ENCODE results near the gene USP4. TPM values are rescaled to one million over a fixed set of nuclear protein-coding genes. Genes with fewer than 3 reads are reported as not detected.
"Not testable (repeated sequence)": the region's sequence is repeated elsewhere in the genome, so short reads cannot be mapped to it uniquely, and the experiment has no call there.

The USP4 gene
- total and polyA plus RNA-seq, 2 of the 13 experiments (the other 11 are each of a cell fraction or from before 2014, with no cell fraction given): 9.2 to 20.8 TPM

DNA sequence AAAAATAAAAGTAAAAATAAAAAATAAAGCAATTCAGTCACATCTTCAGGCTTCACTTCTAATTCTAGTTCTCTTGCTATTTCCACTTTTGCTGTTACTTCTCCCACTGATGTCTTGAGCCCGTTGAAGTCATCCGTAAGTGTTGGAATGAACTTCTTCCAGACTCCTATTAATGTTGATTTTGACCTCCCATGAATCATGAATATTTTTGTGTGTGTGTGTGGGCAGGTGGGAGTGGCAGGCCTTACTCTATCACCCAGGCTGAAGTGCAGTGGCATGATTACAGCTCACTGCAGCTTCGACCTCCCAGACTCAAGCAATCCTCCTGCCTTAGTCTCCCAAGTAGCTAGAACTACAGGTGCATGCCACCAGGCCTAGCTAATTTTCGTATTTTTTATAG is 10.7 kb downstream of the USP4 start (continued):
- TF ChIP-seq ZNF24 (IDR thresholded peaks at IDR 0.05) (no peak), NKX3-1 (CRISPR knock-in tag; IDR thresholded peaks at IDR 0.05) (no peak), ZNF720 (CRISPR knock-in tag; IDR thresholded peaks at IDR 0.05) (no peak)

DNA sequence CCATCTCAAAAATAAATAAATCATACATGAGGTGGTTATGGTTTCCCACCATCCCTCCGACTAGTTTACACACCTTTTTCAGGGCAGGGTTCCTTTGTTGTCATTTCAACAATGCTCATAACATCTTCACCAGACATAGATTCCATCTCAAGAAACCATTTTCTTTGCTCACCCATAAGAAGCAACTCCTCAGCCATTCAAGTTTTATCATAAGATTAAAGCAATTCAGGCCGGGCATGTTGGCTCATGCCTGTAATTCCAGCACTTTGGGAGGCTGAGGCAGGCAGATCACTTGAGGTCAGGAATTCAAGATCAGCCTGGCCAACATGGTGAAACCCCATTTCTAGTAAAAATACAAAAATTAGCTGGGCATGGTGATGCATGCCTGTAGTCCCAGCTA is 11.5 kb downstream of the USP4 start:
- H3K4me1 ChIP-seq (ENCODE audit: insufficient read depth, low read length); DNase-seq (ENCODE audit: low spot score); H3K9ac ChIP-seq (ENCODE audit: insufficient read depth, low read depth, low read length); H3K4me2 ChIP-seq (ENCODE audit: low read depth, low read length); BruUV-seq (replicated peaks); H4K20me1 ChIP-seq (ENCODE audit: insufficient read depth, low read length); FAIRE-seq; H3K9me3 ChIP-seq (ENCODE audit: low read length); H3K4me3 ChIP-seq (replicated peaks in 1 of 3; ENCODE audit: insufficient read depth in 1 of 3, low read depth in 2 of 3, low read length in 3 of 3); intact Hi-C loops (cut with micrococcal nuclease; ENCODE audit: unreplicated experiment); H3K27me3 ChIP-seq (ENCODE audit: control insufficient read depth in 1 of 2, insufficient read depth in 2 of 2, low read length in 2 of 2); H3K79me2 ChIP-seq (ENCODE audit: insufficient read depth, low read length); H3K27ac ChIP-seq (ENCODE audit: extremely low read length, insufficient read depth, low read length); ATAC-seq; H2AFZ ChIP-seq (ENCODE audit: low read length): not testable (repeated sequence)
- peaks cover 22 to 61% of the 10 kb centered on the region in 2 experiments for H3K36me3 ChIP-seq (replicated peaks in 1 of 2; ENCODE audit: control insufficient read depth in 1 of 2, insufficient read depth in 2 of 2, low read length in 2 of 2)
- POLR2A ChIA-PET: interaction anchor here (1.2 kb wide), 1 partner anchor 12 kb away, joined by 4 read pairs; the partner anchor contains the start of gene USP4
- in situ Hi-C loops (cut with HindIII; ENCODE audit: extremely low pct_ligation_motif_present, low pct_unique_long_range_greater_than_20kb): loop anchor here (25.0 kb wide), 1 partner anchor 109 kb away; the partner anchor contains the start of gene NICN1
- 100% methylated on average over 2 of the region's 2 CpGs for whole genome bisulfite sequencing (ENCODE audit: low lambda C conversion rate)
- CTCF ChIA-PET (ENCODE audit: low intra/inter-chr PET ratio, low total read pairs): interaction anchor here (1.6 kb wide), 1 partner anchor 121 kb away, joined by 7 read pairs; no protein-coding TSS in a partner anchor

DNA sequence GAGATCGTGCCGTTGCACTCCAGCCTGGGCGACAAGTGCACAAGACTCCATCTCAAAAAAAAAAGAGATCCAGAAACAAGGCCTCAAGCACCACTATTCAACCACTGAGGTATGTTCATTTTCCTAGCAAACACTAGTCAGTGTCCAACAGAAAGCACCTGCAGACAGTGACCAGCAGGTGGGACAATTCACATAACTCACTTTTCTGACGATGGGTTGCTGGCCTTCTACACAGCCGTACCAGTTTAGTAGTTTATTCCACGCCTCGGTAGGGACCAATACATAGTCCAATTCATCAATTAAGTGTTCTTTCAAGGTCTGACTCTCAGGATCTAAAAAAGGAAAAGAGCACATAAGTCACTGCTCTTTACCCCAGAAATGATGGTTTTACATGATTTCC is 12.4 kb downstream of the USP4 start:
- Histone ChIP-seq H3K27ac (ENCODE audit: extremely low read length, insufficient read depth, low read length) (no peak overlapping the region), H3K4me3 (replicated peaks in 1 of 3; ENCODE audit: insufficient read depth in 1 of 3, low read depth in 2 of 3, low read length in 3 of 3) (no peak overlapping the region), H3K4me1 (ENCODE audit: insufficient read depth, low read length) (no peaks in the 10 kb centered on the region), H3K36me3 (replicated peaks in 1 of 2; ENCODE audit: control insufficient read depth in 1 of 2, insufficient read depth in 2 of 2, low read length in 2 of 2) (peaks cover 28 to 58% of the 10 kb centered on the region in 2 experiments), H3K4me2 (ENCODE audit: low read depth, low read length) (no peak overlapping the region), H3K79me2 (ENCODE audit: insufficient read depth, low read length) (no peaks in the 10 kb centered on the region), H3K27me3 (ENCODE audit: control insufficient read depth in 1 of 2, insufficient read depth in 2 of 2, low read length in 2 of 2) (no peaks in the 10 kb centered on the region), H3K9me3 (ENCODE audit: low read length) (no peaks in the 10 kb centered on the region), H3K9ac (ENCODE audit: insufficient read depth, low read depth, low read length) (no peak overlapping the region), H4K20me1 (ENCODE audit: insufficient read depth, low read length) (no peaks in the 10 kb centered on the region), H2AFZ (ENCODE audit: low read length) (no peak overlapping the region)
- ChIA-PET POLR2A (interaction anchor here (0.8 kb wide), 1 partner anchor 13 kb away, joined by 3 read pairs; no protein-coding TSS in a partner anchor), CTCF (ENCODE audit: low intra/inter-chr PET ratio, low total read pairs) (interaction anchor here (1.6 kb wide), 1 partner anchor 121 kb away, joined by 7 read pairs; no protein-coding TSS in a partner anchor)
- ATAC-seq (peak; percentile 81), FAIRE-seq (peak; percentile 76), DNase-seq (ENCODE audit: low spot score) (peak; percentile 35)
- in situ Hi-C loops (cut with HindIII; ENCODE audit: extremely low pct_ligation_motif_present, low pct_unique_long_range_greater_than_20kb): loop anchor here (25.0 kb wide), 1 partner anchor 110 kb away; the partner anchor contains the start of gene NICN1
- WGBS (ENCODE audit: low lambda C conversion rate): 88% methylated on average over 7 of the region's 7 CpGs
- intact Hi-C loops (cut with micrococcal nuclease; ENCODE audit: unreplicated experiment): loop anchor here (1.0 kb wide), 1 partner anchor 122 kb away; no protein-coding TSS in a partner anchor
- TF ChIP-seq RAD21 (CRISPR knock-in tag; IDR thresholded peaks at IDR 0.05) (peak; percentile 29; the same call in 1 of the 2 replicates), STAG1 (CRISPR knock-in tag; IDR thresholded peaks at IDR 0.05) (peak; percentile 62), NR1H2 (CRISPR knock-in tag; IDR thresholded peaks at IDR 0.05; ENCODE audit: borderline replicate concordance, low read depth) (no peak), NFIB (CRISPR knock-in tag; IDR thresholded peaks at IDR 0.05; ENCODE audit: borderline replicate concordance) (no peak), SMC3 (IDR thresholded peaks at IDR 0.05; ENCODE audit: low read length) (peak; percentile 65; the same call in 1 of the 2 replicates), PPARG (CRISPR knock-in tag; conservative IDR thresholded peaks at IDR 0.05) (no peak), U2AF1 (optimal IDR thresholded peaks at IDR 0.05; ENCODE audit: low read depth, low read length) (no peak)
- TF ChIP-seq, protein P1, sequence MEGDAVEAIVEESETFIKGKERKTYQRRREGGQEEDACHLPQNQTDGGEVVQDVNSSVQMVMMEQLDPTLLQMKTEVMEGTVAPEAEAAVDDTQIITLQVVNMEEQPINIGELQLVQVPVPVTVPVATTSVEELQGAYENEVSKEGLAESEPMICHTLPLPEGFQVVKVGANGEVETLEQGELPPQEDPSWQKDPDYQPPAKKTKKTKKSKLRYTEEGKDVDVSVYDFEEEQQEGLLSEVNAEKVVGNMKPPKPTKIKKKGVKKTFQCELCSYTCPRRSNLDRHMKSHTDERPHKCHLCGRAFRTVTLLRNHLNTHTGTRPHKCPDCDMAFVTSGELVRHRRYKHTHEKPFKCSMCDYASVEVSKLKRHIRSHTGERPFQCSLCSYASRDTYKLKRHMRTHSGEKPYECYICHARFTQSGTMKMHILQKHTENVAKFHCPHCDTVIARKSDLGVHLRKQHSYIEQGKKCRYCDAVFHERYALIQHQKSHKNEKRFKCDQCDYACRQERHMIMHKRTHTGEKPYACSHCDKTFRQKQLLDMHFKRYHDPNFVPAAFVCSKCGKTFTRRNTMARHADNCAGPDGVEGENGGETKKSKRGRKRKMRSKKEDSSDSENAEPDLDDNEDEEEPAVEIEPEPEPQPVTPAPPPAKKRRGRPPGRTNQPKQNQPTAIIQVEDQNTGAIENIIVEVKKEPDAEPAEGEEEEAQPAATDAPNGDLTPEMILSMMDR (CRISPR knock-in tag; IDR thresholded peaks at IDR 0.05): peak; percentile 48
- no TSS peak for BruUV-seq (replicated peaks)

Measured in HepG2 (cell line).